Naive thymus-derived CD8-positive, alpha-beta T cell (primary cell): ENCODE data around the gene STAM. TPM values are rescaled to one million over a fixed set of nuclear protein-coding genes. Genes with fewer than 3 reads are reported as not detected.

Experiments
- ATAC-seq, 2 donors: fragments of 150-1000 bp; cut with Tn5 transposase in 1 of 2; sonication (Bioruptor Pico), chemical (Tn5 transposase) in 1 of 2; 1 replicate in 1 of 2; 2 replicates in 1 of 2; pipeline ENCODE4 v1.10.0; 2021; ENCODE audit warnings: mild to moderate bottlenecking in 2 of 2, moderate library complexity in 2 of 2
- POLR2A ChIA-PET: fragments of 350-600 bp; sonication (Branson Sonifier 250); formaldehyde crosslinking; loops from one replicate; lab custom pipeline; 2021; ENCODE audit warnings: antibody characterized with exemption; lab: Charles Lee
- DNase-seq, 10 donors: peaks; one replicate each; pipeline versions ENCODE4 v3.0.0 to v3.0.0-alpha.2; 2020 to 2022
- H3K27ac Mint-ChIP-seq, 10 donors: one replicate each; pipeline ENCODE4 v1.8.0; 2020 to 2022; ENCODE audit warnings: mild to moderate bottlenecking in 10 of 10, mixed read lengths in 10 of 10, moderate library complexity in 4 of 10, inconsistent platforms in 1 of 10
- H3K27me3 Mint-ChIP-seq, 5 donors: one replicate each; pipeline ENCODE4 v1.8.0; 2021 to 2022; ENCODE audit warnings: mixed read lengths in 5 of 5
- H3K36me3 Mint-ChIP-seq, 3 donors: one replicate each; pipeline ENCODE4 v1.8.0; 2020 to 2022; ENCODE audit warnings: mixed read lengths in 3 of 3, mild to moderate bottlenecking in 2 of 3, inconsistent platforms in 1 of 3
- H3K4me1 Mint-ChIP-seq, 4 donors: one replicate each; pipeline ENCODE4 v1.8.0; 2021 to 2022; ENCODE audit warnings: mixed read lengths in 4 of 4
- H3K4me3 Mint-ChIP-seq, 10 donors: one replicate each; pipeline ENCODE4 v1.8.0; 2020 to 2022; ENCODE audit warnings: mild to moderate bottlenecking in 10 of 10, mixed read lengths in 10 of 10, moderate library complexity in 6 of 10, inconsistent platforms in 1 of 10
- H3K9me3 Mint-ChIP-seq, 9 donors: one replicate each; pipeline ENCODE4 v1.8.0; 2020 to 2022; ENCODE audit warnings: mixed read lengths in 9 of 9, mild to moderate bottlenecking in 3 of 9, inconsistent platforms in 1 of 9, moderate library complexity in 1 of 9
- polyA plus RNA-seq, 3 donors: library from polyadenylated mRNA; unstranded; fragments of 300-500 nt; fragmentation: Illumina TruSeq; gene quantifications; one replicate each; pipeline ENCODE4 v1.2.3, GENCODE V29; 2021
- total RNA-seq, 8 experiments: library from RNA in 2 of 8; stranded (reverse) in 2 of 8; gene quantifications; one replicate each; pipeline ENCODE4 v1.2.3 and lab custom pipeline; 2021 to 2026

STAM gene
- total RNA-seq, result 10 to 100 TPM; 19.5 to 23.8 TPM
- polyA plus RNA-seq, result 1 to 10 TPM; 5.9 to 8.3 (median 7.4) TPM
- total RNA-seq (lab: John Stamatoyannopoulos, UW), result 20.4 to 37.9 (median 26.4) reads per million in 6 experiments

DNA sequence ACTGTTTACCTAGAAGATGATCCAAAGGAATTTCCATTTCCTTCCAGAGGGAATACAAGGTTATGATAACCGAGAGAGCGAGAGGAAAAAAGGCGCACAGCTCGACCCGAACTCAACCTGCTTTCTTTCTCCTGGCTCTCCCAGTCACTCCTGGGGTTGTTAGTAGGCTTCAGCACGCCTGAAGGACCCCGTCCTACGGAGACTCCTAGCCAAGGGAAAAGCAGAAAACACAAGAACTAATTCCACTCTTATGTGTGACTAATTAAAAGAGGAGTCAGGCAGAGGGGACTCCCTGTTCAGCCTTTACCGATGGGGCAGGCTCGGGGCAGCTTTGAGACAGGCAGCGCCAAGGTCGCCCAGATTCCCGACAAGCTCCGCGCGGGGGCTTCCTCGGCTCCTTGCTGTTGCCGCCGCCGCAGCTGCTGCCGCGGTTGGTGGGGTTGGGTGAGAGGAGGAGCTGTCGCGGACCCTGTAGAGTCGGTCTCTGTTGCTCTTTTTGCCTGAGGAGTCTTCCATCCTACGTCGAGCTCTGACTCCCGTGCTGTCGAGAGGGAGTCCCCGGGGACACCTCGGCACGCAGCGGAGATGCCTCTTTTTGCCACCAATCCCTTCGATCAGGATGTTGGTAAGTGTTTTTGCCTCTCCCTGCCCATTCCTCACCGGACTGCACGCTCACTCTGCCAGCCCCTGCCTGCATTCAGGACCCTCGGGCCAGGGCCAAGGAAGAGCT is at the start of gene STAM:
Gene STAM (plus strand): TSS at position 397 of the 730 bp plus-strand sequence. CDS start 189 bp downstream, at position 586.
- ATAC-seq, result peak; percentile 90 to 93
- Mint-ChIP-seq H3K4me1 (peaks cover 31 to 66% (median 49%) of the 10 kb centered on the region in 4 donors), H3K27me3 (no peaks in the 10 kb centered on the region), H3K36me3 (peaks cover 1 to 5% (median 3%) of the 10 kb centered on the region in 3 donors), H3K4me3 (peak within 1 kb of the TSS; percentile 92 to 99 (median 98)), H3K27ac (peak within 1 kb of the TSS; percentile 99 to 100 (median 100)), H3K9me3 (no peaks in the 10 kb centered on the region)
- DNase-seq, result peak; percentile 88 to 100 (median 92)
- POLR2A ChIA-PET, result interaction anchor here (0.8 to 1.9 kb wide), 10 partner anchors 9 to 1015 kb away, joined by 3 to 9 read pairs (median 6); partner anchors contain the start of genes ARL5B, HACD1 and RSU1

DNA sequence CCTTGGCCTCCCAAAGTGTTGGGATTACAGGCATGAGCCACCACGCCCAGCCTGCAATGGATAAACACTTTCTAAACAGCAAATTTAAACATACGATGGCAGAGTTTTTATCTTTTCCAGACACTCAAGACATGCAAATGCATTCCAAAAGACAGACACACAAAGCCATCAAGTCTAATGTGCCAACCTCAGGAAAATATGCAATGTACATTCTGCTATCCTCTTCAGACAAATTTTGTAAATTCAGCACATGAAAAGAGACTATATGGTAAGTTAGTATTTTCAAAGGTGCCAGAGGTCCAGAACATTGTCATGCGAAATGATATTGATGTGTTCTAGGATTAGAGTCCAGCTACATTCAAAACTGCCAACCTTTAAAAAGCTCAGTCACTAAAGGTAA is 46.6 kb upstream of the STAM start:
- H3K4me1 Mint-ChIP-seq, result no peaks in the 10 kb centered on the region
- no peaks in the 10 kb centered on the region for H3K9me3 Mint-ChIP-seq
- H3K27ac Mint-ChIP-seq, result no peak overlapping the region
- no peaks in the 10 kb centered on the region for H3K36me3 Mint-ChIP-seq
- DNase-seq (no peak), ATAC-seq (no peak)
- POLR2A ChIA-PET, result no interaction called here
- H3K27me3 Mint-ChIP-seq, result peaks cover 0 to 9% (median 1%) of the 10 kb centered on the region in 5 donors
- H3K4me3 Mint-ChIP-seq, result no peak overlapping the region

DNA sequence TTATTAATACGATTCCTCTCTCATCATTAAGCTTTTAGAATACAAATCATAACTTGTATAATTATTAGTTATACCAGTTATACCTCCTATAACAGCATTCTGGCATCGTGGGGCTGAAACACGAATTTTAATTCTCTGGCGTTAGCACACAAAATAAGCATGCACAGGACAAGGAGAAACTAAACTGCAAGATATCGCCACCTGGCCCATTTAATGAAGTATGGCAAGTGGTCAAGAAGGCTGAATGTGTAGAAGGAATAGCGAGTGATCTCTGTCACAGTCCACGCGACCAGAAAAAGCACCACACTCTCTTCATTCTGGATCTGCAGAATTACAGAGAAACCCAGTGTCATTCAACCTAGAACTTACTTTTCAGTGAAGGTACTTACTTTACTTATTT is 44.9 kb upstream of the STAM start:
- Mint-ChIP-seq H3K4me1 (no peaks in the 10 kb centered on the region), H3K9me3 (no peaks in the 10 kb centered on the region), H3K27ac (no peak overlapping the region), H3K27me3 (peaks cover 0 to 9% (median 1%) of the 10 kb centered on the region in 5 donors), H3K4me3 (no peak overlapping the region), H3K36me3 (no peaks in the 10 kb centered on the region)
- DNase-seq (no peak), ATAC-seq (no peak)
- POLR2A ChIA-PET, result no interaction called here

DNA sequence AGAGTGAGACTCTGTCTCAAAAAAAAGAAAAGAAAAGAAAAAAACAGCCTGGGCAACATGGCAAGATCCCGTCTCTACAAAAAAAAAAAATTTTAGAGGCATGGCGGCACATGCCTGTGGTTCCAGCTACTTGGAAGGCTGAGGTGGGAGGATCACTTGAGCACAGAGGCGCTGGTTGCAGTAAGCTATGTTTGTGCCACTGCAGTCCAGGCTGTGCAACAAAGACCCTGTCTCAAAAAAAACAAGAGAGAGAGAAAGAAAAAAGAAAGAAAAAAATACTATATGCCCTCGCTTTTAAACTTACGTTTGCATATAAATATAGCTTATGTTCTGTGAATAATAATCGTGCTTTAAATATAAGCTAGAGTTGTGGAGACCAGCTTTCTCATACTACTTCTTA is 38.0 kb upstream of the STAM start:
- DNase-seq (no peak), ATAC-seq (no peak)
- Mint-ChIP-seq H3K36me3 (no peaks in the 10 kb centered on the region), H3K27ac (no peak overlapping the region), H3K9me3 (no peaks in the 10 kb centered on the region), H3K4me1 (peaks cover 0 to 2% (median under 1%) of the 10 kb centered on the region in 4 donors), H3K4me3 (no peak overlapping the region), H3K27me3 (peaks cover 0 to 6% (median 0%) of the 10 kb centered on the region in 5 donors)
- POLR2A ChIA-PET, result interaction anchor here (1.1 kb wide), 1 partner anchor 197 kb away, joined by 3 read pairs; no protein-coding TSS in a partner anchor

DNA sequence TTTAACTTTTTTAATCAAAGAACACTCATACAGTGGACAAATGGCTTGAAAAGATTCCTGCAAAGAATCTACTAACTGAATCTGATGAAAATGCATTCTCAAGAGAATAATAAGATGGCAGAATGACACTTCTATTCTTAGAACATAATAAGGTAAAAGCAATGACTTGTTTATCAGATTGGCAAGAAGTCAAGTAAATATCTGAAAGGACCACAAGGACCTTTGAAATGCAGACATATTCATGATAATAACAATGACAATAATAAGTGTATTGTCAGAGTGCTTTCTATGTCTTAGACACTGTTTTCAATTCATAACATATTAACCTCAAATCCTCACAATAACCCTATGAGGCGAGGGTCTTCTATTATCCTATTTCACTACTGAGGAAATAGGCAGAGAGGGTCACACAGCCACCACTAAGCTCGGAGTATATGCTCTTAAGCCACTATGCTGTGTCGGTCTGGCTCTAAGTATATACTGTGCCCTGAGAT is 37.4 kb upstream of the STAM start:
- DNase-seq (no peak), ATAC-seq (no peak)
- POLR2A ChIA-PET, result no interaction called here
- no peak overlapping the region for H3K4me3 Mint-ChIP-seq
- peaks cover 0 to 2% (median under 1%) of the 10 kb centered on the region in 4 donors for H3K4me1 Mint-ChIP-seq
- H3K27ac Mint-ChIP-seq, result no peak overlapping the region
- H3K27me3 Mint-ChIP-seq, result peaks cover 0 to 4% (median 0%) of the 10 kb centered on the region in 5 donors
- H3K9me3 Mint-ChIP-seq, result no peaks in the 10 kb centered on the region
- H3K36me3 Mint-ChIP-seq, result no peaks in the 10 kb centered on the region

DNA sequence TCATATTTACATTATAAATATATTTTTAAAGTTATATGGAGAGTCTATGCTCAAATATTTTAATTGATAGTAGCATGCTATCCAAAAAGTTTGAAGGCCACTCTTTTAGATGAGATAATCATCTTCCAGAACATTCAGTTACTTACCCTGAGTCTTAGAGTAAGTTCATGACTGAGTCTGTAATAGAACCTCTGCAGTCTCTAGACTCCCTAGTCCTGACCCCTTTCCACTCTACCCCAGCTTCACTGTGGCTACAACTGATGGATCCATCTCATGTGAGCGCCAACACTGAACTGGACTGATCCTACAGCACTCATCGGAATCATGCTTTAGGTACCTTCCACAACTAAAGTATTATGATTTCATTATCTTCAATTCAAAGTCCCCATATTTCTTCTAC is 36.9 kb upstream of the STAM start:
- H3K4me3 Mint-ChIP-seq, result no peak overlapping the region
- peaks cover 0 to 2% (median under 1%) of the 10 kb centered on the region in 4 donors for H3K4me1 Mint-ChIP-seq
- POLR2A ChIA-PET, result no interaction called here
- H3K9me3 Mint-ChIP-seq, result no peaks in the 10 kb centered on the region
- H3K27ac Mint-ChIP-seq, result no peak overlapping the region
- ATAC-seq (no peak), DNase-seq (no peak)
- H3K27me3 Mint-ChIP-seq, result peaks cover 0 to 2% (median 0%) of the 10 kb centered on the region in 5 donors
- no peaks in the 10 kb centered on the region for H3K36me3 Mint-ChIP-seq

DNA sequence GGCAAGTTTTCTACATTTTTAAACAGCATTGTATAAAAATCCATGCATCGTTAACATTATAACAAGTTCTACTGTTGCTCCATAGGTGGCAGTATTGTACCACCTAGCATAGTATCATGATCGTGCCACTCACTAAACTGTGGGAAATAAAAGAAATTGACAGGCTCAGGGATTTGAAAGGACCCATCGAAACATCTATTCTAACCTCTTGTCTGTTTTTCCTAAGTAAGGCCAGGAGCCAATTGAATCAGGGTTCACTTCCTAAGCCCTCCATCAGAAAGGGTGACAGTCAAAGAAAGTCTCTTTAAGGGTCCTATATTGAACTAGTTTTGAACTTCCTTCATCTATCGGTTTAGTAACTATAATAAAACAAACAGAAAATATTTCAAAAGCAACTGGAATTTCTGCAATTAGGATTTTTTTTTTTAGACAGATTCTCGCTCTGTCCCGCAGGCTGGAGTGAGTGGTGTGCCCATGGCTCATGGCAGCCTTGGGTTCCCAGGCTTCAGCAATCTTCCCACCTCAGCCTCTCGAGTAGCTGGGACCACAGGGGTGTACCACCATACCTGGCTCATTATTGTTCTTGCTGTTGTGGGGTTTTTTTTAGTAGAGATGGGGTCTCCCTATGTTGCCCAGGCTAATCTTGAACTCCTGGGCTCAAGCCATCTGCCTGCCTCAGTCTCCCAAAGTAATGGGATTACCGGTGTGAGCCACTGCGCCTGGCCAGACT is 36.2 kb upstream of the STAM start:
- Mint-ChIP-seq H3K4me3 (no peak overlapping the region), H3K4me1 (peaks cover 0 to 2% (median under 1%) of the 10 kb centered on the region in 4 donors), H3K9me3 (no peaks in the 10 kb centered on the region), H3K27ac (no peak overlapping the region), H3K36me3 (no peaks in the 10 kb centered on the region), H3K27me3 (peaks cover 0 to 2% (median 0%) of the 10 kb centered on the region in 5 donors)
- POLR2A ChIA-PET, result no interaction called here
- ATAC-seq (peak; percentile 67 to 82), DNase-seq (peak in 5 of 10 donors; percentile 22 to 63 (median 58))

DNA sequence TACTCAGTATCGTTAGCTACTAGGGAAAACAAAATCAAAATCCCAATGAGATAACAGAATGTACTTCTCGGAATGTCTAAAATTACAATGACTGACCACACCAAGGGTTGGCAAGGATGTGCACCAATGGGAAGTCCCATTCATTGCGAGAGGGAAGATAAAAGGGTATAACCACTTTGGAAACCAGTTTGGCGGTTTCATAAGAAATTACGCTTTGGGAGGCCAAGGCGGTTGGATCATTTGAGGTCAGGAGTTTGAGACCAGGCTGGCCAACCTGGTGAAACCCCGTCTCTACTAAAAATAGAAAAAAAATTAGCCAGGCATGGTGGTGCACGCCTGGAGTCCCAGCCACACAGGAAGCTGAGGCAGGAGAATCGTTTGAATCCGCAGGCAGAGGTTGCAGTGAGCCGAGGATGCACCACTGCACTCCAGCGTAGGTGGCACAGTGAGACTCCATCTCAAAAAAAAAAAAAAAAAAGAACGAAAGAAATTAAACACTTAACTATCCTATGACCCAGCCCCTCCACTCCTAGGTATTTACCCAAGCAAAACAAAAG is 34.4 kb upstream of the STAM start:
- Mint-ChIP-seq H3K4me3 (no peak overlapping the region), H3K27me3 (peaks cover 0 to 2% (median 0%) of the 10 kb centered on the region in 5 donors), H3K9me3 (no peaks in the 10 kb centered on the region), H3K27ac (no peak overlapping the region), H3K4me1 (peaks cover 0 to 2% (median under 1%) of the 10 kb centered on the region in 4 donors), H3K36me3 (no peaks in the 10 kb centered on the region)
- ATAC-seq (no peak), DNase-seq (no peak)
- POLR2A ChIA-PET, result interaction anchor here (0.6 kb wide), 1 partner anchor 402 kb away, joined by 4 read pairs; no protein-coding TSS in a partner anchor

DNA sequence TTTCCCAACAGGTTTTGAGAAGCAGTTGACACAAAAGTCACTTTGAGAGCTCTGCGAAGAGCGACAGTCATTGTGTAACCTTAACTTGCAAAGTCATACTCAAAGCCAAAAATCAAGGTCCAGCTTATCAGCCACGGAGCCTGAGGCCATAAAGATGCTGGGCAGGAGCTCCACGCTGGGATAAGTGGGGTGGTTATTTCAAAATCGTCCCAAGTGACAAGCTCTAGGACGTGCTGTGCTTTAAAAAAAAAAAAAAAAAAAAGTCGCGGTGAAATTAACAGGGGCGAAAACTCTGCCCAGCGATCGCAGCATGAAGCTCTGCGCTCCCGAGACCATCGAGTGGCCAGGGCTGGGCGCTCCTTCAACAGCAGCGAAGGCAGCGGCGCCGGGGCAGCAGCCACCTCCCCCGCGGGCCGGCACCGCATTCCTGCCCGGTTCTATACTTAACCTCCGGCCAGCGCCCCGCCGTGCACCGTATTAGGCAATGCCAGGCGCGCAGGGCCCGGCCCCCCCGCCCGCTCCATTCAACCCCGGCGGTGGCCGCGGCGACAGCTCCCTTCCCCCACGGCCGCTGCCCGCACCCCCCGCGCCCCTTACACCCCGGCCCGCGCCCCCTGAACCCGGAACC is 27.4 kb upstream of the STAM start:
- POLR2A ChIA-PET, result interaction anchor here (1.0 kb wide), 1 partner anchor 27 kb away, joined by 8 read pairs; the partner anchor contains the start of gene STAM

DNA sequence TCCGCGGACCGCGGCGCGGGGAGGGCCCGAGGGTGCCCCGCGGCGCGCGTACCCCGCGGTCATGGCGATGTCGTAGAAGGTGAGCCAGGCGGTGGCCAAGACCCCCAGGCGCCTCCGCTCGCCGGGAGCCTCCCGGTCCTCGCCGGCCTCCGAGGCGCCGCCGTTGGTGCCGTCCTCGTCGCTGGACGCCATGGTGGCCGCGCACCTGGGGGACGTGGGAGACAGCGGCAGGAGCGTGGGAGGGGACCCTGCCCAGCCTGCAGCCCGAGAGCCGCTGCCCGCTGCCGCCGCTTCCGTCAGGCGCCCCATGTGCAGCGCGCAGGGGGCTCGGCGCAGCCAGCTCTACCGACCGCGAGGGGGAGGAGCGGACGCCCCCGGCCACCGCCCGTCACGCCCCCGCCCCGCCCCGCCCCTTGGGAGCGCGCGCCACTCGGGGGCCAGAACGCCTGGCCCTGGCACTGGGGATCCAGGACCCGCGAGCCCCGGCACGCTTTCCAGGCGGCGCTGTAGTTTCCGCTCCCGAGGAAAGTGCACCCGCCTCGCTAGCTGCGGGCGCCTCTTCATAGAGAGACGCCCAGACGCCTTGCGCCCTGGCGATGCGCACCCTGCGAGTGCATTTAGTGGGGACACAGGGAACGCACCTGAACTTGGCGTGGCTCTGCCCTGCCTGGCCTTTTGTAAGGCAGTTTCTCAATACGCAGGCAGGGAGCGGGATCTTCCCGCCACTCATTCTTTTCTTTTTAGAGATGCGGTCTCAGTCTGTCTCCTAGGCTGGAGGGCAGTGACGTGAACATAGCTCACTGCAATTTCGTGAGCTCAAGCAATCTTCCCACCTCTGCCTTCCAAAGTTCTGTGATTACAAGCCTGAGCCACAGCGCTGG is 26.7 kb upstream of the STAM start, which contains the start of gene HACD1:
Gene HACD1 (minus strand): TSS at position 344 of the 881 bp plus-strand sequence. CDS start 35 bp downstream, at position 309.
- peaks cover 0 to 9% (median 7%) of the 10 kb centered on the region in 4 donors for H3K4me1 Mint-ChIP-seq
- ATAC-seq (peak; percentile 74 to 82), DNase-seq (peak; percentile 10 to 68 (median 38))
- H3K27ac Mint-ChIP-seq, result peak within 1 kb of the TSS in 1 of 10 donors; percentile 53
- H3K36me3 Mint-ChIP-seq, result no peaks in the 10 kb centered on the region
- POLR2A ChIA-PET, result interaction anchor here (1.0 to 1.9 kb wide), 2 partner anchors 27 kb away, joined by 7 to 8 read pairs; partner anchors contain the start of gene STAM
- peak within 1 kb of the TSS; percentile 77 to 92 (median 88) for H3K4me3 Mint-ChIP-seq
- H3K27me3 Mint-ChIP-seq, result peaks cover 0 to 22% (median 15%) of the 10 kb centered on the region in 5 donors
- no peaks in the 10 kb centered on the region for H3K9me3 Mint-ChIP-seq

More for the DNA sequence above, 27.4 kb upstream of the STAM start:
- Mint-ChIP-seq H3K27ac (no peak overlapping the region), H3K4me1 (peaks cover 0 to 9% (median 7%) of the 10 kb centered on the region in 4 donors), H3K9me3 (no peaks in the 10 kb centered on the region), H3K36me3 (no peaks in the 10 kb centered on the region), H3K4me3 (peak overlapping the region; percentile 50 to 87 (median 64)), H3K27me3 (peaks cover 0 to 17% (median 15%) of the 10 kb centered on the region in 5 donors)
- peak; percentile 31 to 46 for ATAC-seq
- peak in 2 of 10 donors; percentile 9 to 19 for DNase-seq

DNA sequence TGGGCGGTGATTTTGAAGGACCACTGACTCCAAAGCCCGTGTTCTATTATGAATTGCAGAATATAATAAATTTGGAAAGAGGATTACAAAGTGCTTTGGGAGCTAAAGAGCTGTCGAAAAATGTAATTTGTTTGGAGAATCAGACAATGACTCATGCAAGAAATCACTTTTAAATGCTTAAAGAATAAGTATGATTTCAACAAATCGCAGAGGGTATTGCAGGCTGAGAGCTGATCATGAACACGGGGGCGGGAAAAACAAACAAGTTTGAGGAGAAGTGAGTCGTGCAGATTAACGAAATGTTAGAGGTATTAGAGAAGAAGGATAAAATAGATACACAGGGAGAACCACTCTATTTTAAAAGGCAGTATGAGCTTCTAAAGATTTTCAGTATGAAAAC is 21.9 kb upstream of the STAM start:
- POLR2A ChIA-PET, result no interaction called here
- Mint-ChIP-seq H3K36me3 (no peaks in the 10 kb centered on the region), H3K4me3 (no peak overlapping the region), H3K27me3 (peaks cover 4 to 36% (median 22%) of the 10 kb centered on the region in 5 donors), H3K9me3 (no peaks in the 10 kb centered on the region), H3K4me1 (peaks cover 0 to 9% (median 7%) of the 10 kb centered on the region in 4 donors), H3K27ac (no peak overlapping the region)
- no peak for ATAC-seq
- no peak for DNase-seq
